Mesendoderm (in vitro differentiated cells): ENCODE data around the gene MTRFR.
A peak's percentile ranks its signal among the peaks of the same experiment; 100 is the strongest.
"Not testable (repeated sequence)": the region's sequence is repeated elsewhere in the genome, so short reads cannot be mapped to it uniquely, and the experiment has no call there.

Experiments used
- DNase-seq: peaks from one replicate; pipeline ENCODE4 v3.0.0; 2013
- H2AK5ac ChIP-seq: 2 replicates; pipeline ENCODE4 v1.6.1; 2013; ENCODE audit warnings: low read length, inconsistent platforms
- H2BK120ac ChIP-seq: 2 replicates; pipeline ENCODE4 v1.6.1; 2013; ENCODE audit warnings: low read depth, mild to moderate bottlenecking, low read length, moderate library complexity, mixed read lengths
- H2BK15ac ChIP-seq: replicated peaks from 2 replicates; pipeline ENCODE4 v1.6.1; 2013; ENCODE audit warnings: low read depth, mild to moderate bottlenecking, moderate library complexity
- H2BK5ac ChIP-seq: 2 replicates; pipeline ENCODE4 v1.6.1; 2013; ENCODE audit warnings: low read length, inconsistent platforms
- H3K18ac ChIP-seq: 2 replicates; pipeline ENCODE4 v1.6.1; 2013; ENCODE audit warnings: mild to moderate bottlenecking, low read length, mixed read lengths
- H3K23ac ChIP-seq: one replicate; pipeline ENCODE4 v1.6.1; 2013; ENCODE audit warnings: low read length
- H3K27ac ChIP-seq: 2 replicates; pipeline ENCODE4 v1.5.1; 2013; ENCODE audit warnings: low read depth, mild to moderate bottlenecking, inconsistent platforms, low read length, moderate library complexity
- H3K27me3 ChIP-seq: 2 replicates; pipeline ENCODE4 v1.6.1; 2013; ENCODE audit warnings: low read length, control low read depth, mild to moderate bottlenecking, inconsistent platforms; ENCODE audit not compliant: insufficient read depth, poor library complexity
- H3K36me3 ChIP-seq: 2 replicates; pipeline ENCODE4 v1.6.1; 2013; ENCODE audit warnings: low read length, inconsistent platforms; ENCODE audit not compliant: control insufficient read depth, insufficient read depth
- H3K4ac ChIP-seq: one replicate; pipeline ENCODE4 v1.6.1; 2013; ENCODE audit warnings: low read depth, mild to moderate bottlenecking, low read length, moderate library complexity
- H3K4me1 ChIP-seq: 2 replicates; pipeline ENCODE4 v1.6.1; 2013; ENCODE audit warnings: low read depth, low read length, inconsistent platforms; ENCODE audit not compliant: control insufficient read depth
- H3K4me2 ChIP-seq: 2 replicates; pipeline ENCODE4 v1.6.1; 2013; ENCODE audit warnings: low read length
- H3K4me3 ChIP-seq: 2 replicates; pipeline ENCODE4 v1.5.1; 2013; ENCODE audit warnings: mild to moderate bottlenecking, low read length
- H3K56ac ChIP-seq: one replicate; pipeline ENCODE4 v1.6.1; 2013; ENCODE audit warnings: low read length
- H3K79me1 ChIP-seq: 2 replicates; pipeline ENCODE4 v1.6.1; 2013; ENCODE audit warnings: low read length, inconsistent platforms
- H3K79me2 ChIP-seq: 2 replicates; pipeline ENCODE4 v1.6.1; 2013; ENCODE audit warnings: mild to moderate bottlenecking, low read length; ENCODE audit not compliant: control insufficient read depth, insufficient read depth
- H3K9ac ChIP-seq: 2 replicates; pipeline ENCODE4 v1.6.1; 2013; ENCODE audit warnings: low read length, inconsistent platforms
- H4K5ac ChIP-seq: one replicate; pipeline ENCODE4 v1.6.1; 2013; ENCODE audit warnings: low read length
- H4K8ac ChIP-seq: one replicate; pipeline ENCODE4 v1.6.1; 2013; ENCODE audit warnings: low read depth, mild to moderate bottlenecking, control low read depth, low read length, moderate library complexity
- WGBS: extraction: QIAGEN DNeasy Blood & Tissue Kit; methylation state at CpG from one replicate; pipeline ENCODE4 v1.1.7; 2013; ENCODE audit warnings: low lambda C conversion rate, missing lambda C conversion rate; ENCODE audit not compliant: insufficient coverage; ENCODE audit errors: extremely low coverage; 5-methylcytosine and 5-hydroxymethylcytosine counted together

Gene MTRFR

GRCh38 chr12:123207815-123208214 lies 25.4 kb upstream of the MTRFR start:
- not testable (repeated sequence) for H3K79me1 ChIP-seq, H3K4ac ChIP-seq, H4K8ac ChIP-seq, H3K36me3 ChIP-seq, H2AK5ac ChIP-seq, H3K4me3 ChIP-seq, H3K27me3 ChIP-seq, H4K5ac ChIP-seq, H2BK5ac ChIP-seq, H3K79me2 ChIP-seq, H2BK120ac ChIP-seq, H3K18ac ChIP-seq, H3K4me1 ChIP-seq, H3K27ac ChIP-seq, DNase-seq, H3K4me2 ChIP-seq, H3K56ac ChIP-seq, H3K23ac ChIP-seq, H2BK15ac ChIP-seq, H3K9ac ChIP-seq
- WGBS, result no CpG with 5 or more reads among the region's 7 CpGs

- Histone ChIP-seq H3K4me2 (no peak overlapping the region), H4K8ac (no peak overlapping the region), H3K56ac (no peak overlapping the region), H4K5ac (no peak overlapping the region), H3K36me3 (peaks cover under 1% of the 10 kb centered on the region), H3K27ac (no peak overlapping the region), H3K4me1 (no peaks in the 10 kb centered on the region), H3K23ac (no peak overlapping the region), H2BK5ac (no peak overlapping the region), H3K27me3 (no peaks in the 10 kb centered on the region), H3K79me1 (no peaks in the 10 kb centered on the region), H3K9ac (no peak overlapping the region), H3K4me3 (no peak overlapping the region), H3K79me2 (no peaks in the 10 kb centered on the region), H2BK120ac (no peak overlapping the region), H3K4ac (no peak overlapping the region), H2AK5ac (no peak overlapping the region), H3K18ac (no peak overlapping the region), H2BK15ac (no peak overlapping the region)
- no peak for DNase-seq
- no CpG with 5 or more reads among the region's 11 CpGs for WGBS
Observed at GRCh38 chr12:123223241-123223668, 10.0 kb upstream of the MTRFR start.

GRCh38 chr12:123225443-123225842 lies 7.8 kb upstream of the MTRFR start:
- Histone ChIP-seq H3K27me3 (no peaks in the 10 kb centered on the region), H2BK5ac (no peak overlapping the region), H2BK15ac (no peak overlapping the region), H3K79me1 (no peaks in the 10 kb centered on the region), H3K9ac (no peak overlapping the region), H3K27ac (no peak overlapping the region), H3K4me3 (no peak overlapping the region), H2AK5ac (no peak overlapping the region), H3K36me3 (no peaks in the 10 kb centered on the region), H3K4me2 (no peak overlapping the region), H4K5ac (no peak overlapping the region), H3K4me1 (no peaks in the 10 kb centered on the region), H3K56ac (no peak overlapping the region), H4K8ac (no peak overlapping the region), H3K18ac (no peak overlapping the region), H3K4ac (no peak overlapping the region), H3K79me2 (no peaks in the 10 kb centered on the region), H3K23ac (no peak overlapping the region), H2BK120ac (no peak overlapping the region)
- DNase-seq, result no peak
- WGBS, result no CpG with 5 or more reads among the region's 2 CpGs

GRCh38 chr12:123227581-123228258 lies 5.5 kb upstream of the MTRFR start:
- Histone ChIP-seq H3K79me1 (peaks cover 3% of the 10 kb centered on the region), H3K79me2 (peaks cover 3% of the 10 kb centered on the region), H3K36me3 (no peaks in the 10 kb centered on the region), H2BK5ac (no peak overlapping the region), H3K18ac (no peak overlapping the region), H3K27ac (no peak overlapping the region), H3K4me3 (no peak overlapping the region), H2BK15ac (no peak overlapping the region), H3K23ac (no peak overlapping the region), H3K4me1 (peaks cover 3% of the 10 kb centered on the region), H3K9ac (no peak overlapping the region), H3K4ac (no peak overlapping the region), H3K27me3 (no peaks in the 10 kb centered on the region), H4K8ac (no peak overlapping the region), H3K4me2 (no peak overlapping the region), H2AK5ac (no peak overlapping the region), H3K56ac (no peak overlapping the region), H4K5ac (no peak overlapping the region), H2BK120ac (no peak overlapping the region)
- no CpG with 5 or more reads among the region's 5 CpGs for WGBS
- DNase-seq, result no peak

GRCh38 chr12:123229051-123229450 lies 4.2 kb upstream of the MTRFR start:
- Histone ChIP-seq H3K23ac (no peak overlapping the region), H2BK120ac (no peak overlapping the region), H2AK5ac (no peak overlapping the region), H4K8ac (no peak overlapping the region), H3K27me3 (no peaks in the 10 kb centered on the region), H3K4ac (no peak overlapping the region), H2BK15ac (no peak overlapping the region), H3K36me3 (no peaks in the 10 kb centered on the region), H3K4me1 (peaks cover 3% of the 10 kb centered on the region), H3K9ac (no peak overlapping the region), H3K56ac (no peak overlapping the region), H4K5ac (no peak overlapping the region), H3K4me2 (no peak overlapping the region), H3K79me1 (peaks cover 5% of the 10 kb centered on the region), H3K27ac (no peak overlapping the region), H2BK5ac (no peak overlapping the region), H3K79me2 (peaks cover 8% of the 10 kb centered on the region), H3K18ac (no peak overlapping the region), H3K4me3 (no peak overlapping the region)
- no peak for DNase-seq
- WGBS, result no CpG with 5 or more reads among the region's 3 CpGs

GRCh38 chr12:123231931-123232330 lies 1.3 kb upstream of the MTRFR start:
- Histone ChIP-seq H3K4me3 (peak overlapping the region; percentile 94), H2BK15ac (no peak overlapping the region), H3K79me2 (peaks cover 10% of the 10 kb centered on the region), H3K4me2 (peak overlapping the region; percentile 99), H2AK5ac (no peak overlapping the region), H3K36me3 (no peaks in the 10 kb centered on the region), H3K9ac (peak overlapping the region; percentile 95), H3K23ac (no peak overlapping the region), H4K5ac (no peak overlapping the region), H3K27me3 (no peaks in the 10 kb centered on the region), H2BK5ac (no peak overlapping the region), H3K56ac (peak overlapping the region; percentile 96), H2BK120ac (no peak overlapping the region), H4K8ac (peak overlapping the region; percentile 41), H3K18ac (peak overlapping the region; percentile 86), H3K27ac (no peak overlapping the region), H3K4ac (no peak overlapping the region), H3K4me1 (peaks cover 3% of the 10 kb centered on the region), H3K79me1 (peaks cover 5% of the 10 kb centered on the region)
- DNase-seq, result no peak
- no CpG with 5 or more reads among the region's 5 CpGs for WGBS
